ENCODE data around the gene NUDT4.
A peak's percentile ranks its signal among the peaks of the same experiment; 100 is the strongest.

The NUDT4 gene

DNA sequence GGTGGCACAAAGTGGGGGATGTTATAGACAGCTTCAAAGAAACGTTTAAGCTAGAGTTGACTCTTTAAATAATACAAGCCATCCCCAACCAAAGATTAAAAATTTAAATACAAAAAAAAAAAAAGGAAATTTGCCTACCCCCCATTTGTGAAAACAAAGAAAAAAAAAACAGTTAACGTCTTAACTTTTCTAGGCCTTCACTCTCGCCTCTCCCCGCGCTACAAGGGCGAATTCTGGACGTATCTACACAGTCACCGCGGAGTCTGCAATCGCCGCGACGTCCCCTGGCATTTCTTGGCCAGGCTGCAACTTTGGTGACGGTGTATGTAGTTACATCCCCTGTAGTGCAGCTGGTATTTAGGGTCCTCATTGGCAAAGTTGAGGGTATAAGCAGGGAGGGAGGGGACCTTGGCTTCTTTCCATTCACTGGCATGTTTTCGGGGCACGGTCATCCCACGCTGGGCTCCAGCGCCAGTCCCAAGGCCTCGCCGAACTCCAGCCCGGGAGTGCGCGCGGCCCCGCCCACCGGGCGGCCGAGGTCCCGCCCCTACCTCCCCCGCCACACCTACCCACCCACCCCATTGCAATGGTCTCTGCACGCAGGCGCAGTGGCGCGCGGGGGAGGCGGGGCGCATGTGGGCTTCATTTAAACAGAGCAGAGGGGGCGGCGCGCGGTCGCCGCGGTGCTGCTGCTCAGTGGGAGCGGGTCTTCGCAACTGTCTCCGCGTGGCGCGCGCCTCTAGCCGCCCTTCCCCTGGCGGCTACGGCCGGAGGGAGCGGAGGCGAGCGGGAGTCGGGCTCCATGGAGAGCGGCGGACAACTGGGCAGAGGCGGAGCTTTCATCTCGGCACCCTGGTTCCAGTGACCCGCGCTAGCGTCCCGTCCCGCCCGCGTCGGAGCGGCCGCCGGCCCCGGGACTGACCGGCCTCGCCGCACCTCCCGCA lies at the start of gene NUDT4:
TSS of gene NUDT4 (plus strand) at position 674 of the 944 bp plus-strand sequence. CDS start 398 bp downstream, outside the sequence.
- Histone ChIP-seq H3K36me3 (ENCODE audit: control insufficient read depth, insufficient read depth, low read length) (no peaks in the 10 kb centered on the region), H3K4me1 (ENCODE audit: control insufficient read depth, insufficient read depth, low read length) (peaks cover 40% of the 10 kb centered on the region), H3K4me3 (ENCODE audit: low read length) (peak within 1 kb of the TSS; percentile 78), H3K9me3 (ENCODE audit: control insufficient read depth, low read length) (no peaks in the 10 kb centered on the region), H3K27me3 (ENCODE audit: control insufficient read depth, insufficient read depth, low read length) (no peaks in the 10 kb centered on the region), H3K9ac (ENCODE audit: low read length) (peak within 1 kb of the TSS; percentile 95)

- no peaks in the 10 kb centered on the region for H3K36me3 ChIP-seq (ENCODE audit: control insufficient read depth, insufficient read depth, low read length)
- H3K4me3 ChIP-seq (ENCODE audit: low read length): no peak overlapping the region
- H3K9ac ChIP-seq (ENCODE audit: low read length): no peak overlapping the region
- no peaks in the 10 kb centered on the region for H3K9me3 ChIP-seq (ENCODE audit: control insufficient read depth, low read length)
- no peaks in the 10 kb centered on the region for H3K27me3 ChIP-seq (ENCODE audit: control insufficient read depth, insufficient read depth, low read length)
- no peaks in the 10 kb centered on the region for H3K4me1 ChIP-seq (ENCODE audit: control insufficient read depth, insufficient read depth, low read length)
These were observed 44.7 kb upstream of the NUDT4 start for GRCh38 chr12:93333054-93333453.

DNA sequence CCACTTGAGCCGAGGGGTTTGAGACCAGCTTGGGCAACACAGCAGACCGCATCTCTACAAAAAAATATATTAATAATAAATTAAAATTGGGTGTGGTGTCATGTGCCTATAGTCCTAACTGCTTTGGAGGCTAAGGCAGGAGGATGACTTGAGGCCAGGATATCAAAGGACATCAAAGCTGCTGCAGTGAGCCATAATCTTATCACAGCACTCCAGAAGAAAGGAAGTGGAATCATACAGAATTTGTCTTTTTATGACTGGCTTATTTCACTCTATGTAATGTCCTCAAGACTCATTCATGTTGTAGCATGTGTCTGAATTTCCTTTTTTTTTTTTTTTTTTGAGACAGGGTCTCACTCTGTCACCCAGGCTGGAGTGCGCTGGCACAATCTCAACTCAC lies 43.9 kb upstream of the NUDT4 start:
- H3K27me3 ChIP-seq (ENCODE audit: control insufficient read depth, insufficient read depth, low read length): no peaks in the 10 kb centered on the region
- no peaks in the 10 kb centered on the region for H3K36me3 ChIP-seq (ENCODE audit: control insufficient read depth, insufficient read depth, low read length)
- no peak overlapping the region for H3K9ac ChIP-seq (ENCODE audit: low read length)
- H3K4me1 ChIP-seq (ENCODE audit: control insufficient read depth, insufficient read depth, low read length): no peaks in the 10 kb centered on the region
- H3K4me3 ChIP-seq (ENCODE audit: low read length): no peak overlapping the region
- H3K9me3 ChIP-seq (ENCODE audit: control insufficient read depth, low read length): no peaks in the 10 kb centered on the region

DNA sequence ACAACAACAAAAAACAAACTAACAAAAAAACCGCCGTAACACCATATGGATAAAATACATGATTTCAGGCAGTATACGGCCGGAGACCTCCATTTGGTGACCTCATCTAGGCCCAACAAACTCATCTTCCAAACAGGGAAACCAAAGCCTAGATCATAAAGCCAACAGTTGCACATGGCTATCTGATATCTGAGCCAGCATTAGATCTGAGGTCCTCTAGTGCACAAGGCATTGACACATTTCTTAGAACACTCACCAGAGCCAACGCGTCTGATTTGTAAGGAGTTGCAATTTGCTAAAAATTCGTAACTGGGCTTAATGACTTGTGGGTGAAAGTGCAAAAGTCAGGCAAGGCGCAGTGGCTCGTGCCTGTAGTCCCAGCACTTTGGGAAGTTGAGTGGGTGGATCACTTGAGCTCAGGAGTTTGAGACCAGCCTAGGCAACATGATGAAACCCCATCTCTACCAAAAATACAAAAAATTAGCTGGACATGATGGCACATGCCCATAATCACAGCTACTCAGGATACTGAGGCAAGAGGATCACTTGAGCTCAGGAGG lies 42.0 kb upstream of the NUDT4 start:
- Histone ChIP-seq H3K27me3 (ENCODE audit: control insufficient read depth, insufficient read depth, low read length) (no peaks in the 10 kb centered on the region), H3K9me3 (ENCODE audit: control insufficient read depth, low read length) (no peaks in the 10 kb centered on the region), H3K36me3 (ENCODE audit: control insufficient read depth, insufficient read depth, low read length) (no peaks in the 10 kb centered on the region), H3K9ac (ENCODE audit: low read length) (no peak overlapping the region), H3K4me3 (ENCODE audit: low read length) (no peak overlapping the region), H3K4me1 (ENCODE audit: control insufficient read depth, insufficient read depth, low read length) (no peaks in the 10 kb centered on the region)

DNA sequence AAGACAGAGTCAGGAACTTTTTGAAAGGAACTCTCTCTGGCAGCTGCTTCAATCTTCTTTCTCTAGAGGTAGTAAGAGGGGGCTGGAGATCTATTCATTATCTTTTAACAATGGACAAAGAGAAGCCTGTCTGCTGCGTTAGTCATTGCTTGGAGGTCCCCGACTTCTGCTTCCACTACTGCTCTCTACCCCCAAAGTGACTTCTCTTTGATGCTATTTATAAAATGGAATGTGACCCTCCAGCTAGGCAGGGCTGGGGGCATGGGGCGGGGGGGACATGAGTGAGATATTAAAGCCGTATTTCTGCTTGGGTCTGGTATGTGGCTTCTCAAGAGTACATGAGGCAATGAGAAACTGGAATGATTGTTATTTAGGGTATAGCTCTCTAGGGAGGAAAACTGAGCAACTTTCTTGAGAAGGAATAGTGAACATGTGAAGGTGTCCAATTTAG lies 41.4 kb upstream of the NUDT4 start:
- H3K9ac ChIP-seq (ENCODE audit: low read length): no peak overlapping the region
- no peak overlapping the region for H3K4me3 ChIP-seq (ENCODE audit: low read length)
- H3K4me1 ChIP-seq (ENCODE audit: control insufficient read depth, insufficient read depth, low read length): no peaks in the 10 kb centered on the region
- H3K36me3 ChIP-seq (ENCODE audit: control insufficient read depth, insufficient read depth, low read length): no peaks in the 10 kb centered on the region
- H3K27me3 ChIP-seq (ENCODE audit: control insufficient read depth, insufficient read depth, low read length): no peaks in the 10 kb centered on the region
- H3K9me3 ChIP-seq (ENCODE audit: control insufficient read depth, low read length): no peaks in the 10 kb centered on the region

DNA sequence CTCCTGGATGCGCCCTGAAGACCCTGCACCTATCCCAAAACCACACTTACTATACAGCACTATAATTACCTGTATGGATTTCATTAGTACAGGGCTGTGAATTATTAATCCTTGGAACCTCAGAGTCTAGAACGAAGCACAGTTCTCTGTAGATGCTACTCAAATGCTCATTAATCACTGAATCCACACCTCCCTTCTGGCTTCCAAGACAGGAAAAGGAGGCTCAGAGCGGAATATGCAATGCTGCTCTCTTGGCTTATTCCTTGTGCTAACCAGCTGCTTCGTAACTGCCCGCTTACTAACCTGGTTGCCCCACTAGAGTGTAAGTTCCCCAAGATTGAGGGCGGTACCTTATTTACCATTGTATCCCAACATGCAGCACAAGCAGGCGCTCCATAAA lies 39.1 kb upstream of the NUDT4 start:
- Histone ChIP-seq H3K4me1 (ENCODE audit: control insufficient read depth, insufficient read depth, low read length) (no peaks in the 10 kb centered on the region), H3K4me3 (ENCODE audit: low read length) (no peak overlapping the region), H3K27me3 (ENCODE audit: control insufficient read depth, insufficient read depth, low read length) (no peaks in the 10 kb centered on the region)

DNA sequence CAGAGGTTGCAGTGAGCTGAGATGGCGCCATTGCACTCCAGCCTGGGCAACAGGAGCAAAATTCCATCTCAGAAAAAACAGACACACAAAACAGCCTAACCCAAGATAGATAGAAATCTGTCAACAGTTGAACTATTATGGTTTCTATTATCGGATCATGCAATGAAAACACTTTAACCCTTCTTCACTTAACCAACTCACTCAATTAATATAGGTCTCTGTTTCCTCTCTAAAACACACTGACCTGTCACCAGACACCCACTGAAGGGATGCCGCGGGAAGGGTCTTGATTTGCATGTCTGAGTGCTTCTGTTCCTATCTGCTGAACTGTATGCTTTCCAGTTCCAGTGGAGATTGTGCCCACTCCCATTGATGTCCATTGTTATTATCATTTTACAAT lies 38.0 kb upstream of the NUDT4 start:
- no peak overlapping the region for H3K9ac ChIP-seq (ENCODE audit: low read length)
- no peaks in the 10 kb centered on the region for H3K4me1 ChIP-seq (ENCODE audit: control insufficient read depth, insufficient read depth, low read length)
- H3K4me3 ChIP-seq (ENCODE audit: low read length): no peak overlapping the region
- H3K9me3 ChIP-seq (ENCODE audit: control insufficient read depth, low read length): no peaks in the 10 kb centered on the region
- no peaks in the 10 kb centered on the region for H3K36me3 ChIP-seq (ENCODE audit: control insufficient read depth, insufficient read depth, low read length)
- no peaks in the 10 kb centered on the region for H3K27me3 ChIP-seq (ENCODE audit: control insufficient read depth, insufficient read depth, low read length)

More for the DNA sequence above, 39.1 kb upstream of the NUDT4 start:
- H3K9ac ChIP-seq (ENCODE audit: low read length): no peak overlapping the region
- no peaks in the 10 kb centered on the region for H3K9me3 ChIP-seq (ENCODE audit: control insufficient read depth, low read length)
- H3K36me3 ChIP-seq (ENCODE audit: control insufficient read depth, insufficient read depth, low read length): no peaks in the 10 kb centered on the region

DNA sequence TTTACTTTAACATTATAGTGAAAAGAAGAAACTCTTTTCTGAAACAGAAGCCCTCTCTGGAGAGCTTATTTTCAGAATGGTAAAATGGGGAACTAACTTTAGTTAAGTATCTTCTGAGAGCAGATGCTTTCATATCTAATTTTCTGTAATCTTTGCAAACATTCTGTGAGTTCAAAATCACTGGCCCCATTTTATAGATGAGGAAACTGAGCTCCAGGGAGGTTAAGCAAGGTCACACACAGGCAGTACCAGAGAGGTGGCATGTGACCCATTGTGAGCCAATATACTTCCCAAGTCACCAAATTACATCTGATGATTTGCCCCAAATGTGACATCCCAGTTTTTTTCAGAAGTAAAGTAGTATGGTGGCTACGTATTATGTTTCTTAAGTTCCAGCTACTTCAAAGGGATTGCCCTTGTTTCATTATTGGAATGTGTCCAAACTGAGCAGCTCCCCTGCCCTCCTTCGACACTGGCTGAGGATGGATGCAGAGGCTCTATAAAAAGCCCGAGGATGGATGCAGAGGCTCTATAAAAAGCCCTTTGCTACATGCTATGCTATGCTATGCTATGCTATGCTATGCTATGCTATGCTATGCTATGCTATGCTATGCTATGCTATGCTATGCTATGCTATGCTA lies 36.2 kb upstream of the NUDT4 start:
- no peaks in the 10 kb centered on the region for H3K36me3 ChIP-seq (ENCODE audit: control insufficient read depth, insufficient read depth, low read length)
- no peaks in the 10 kb centered on the region for H3K4me1 ChIP-seq (ENCODE audit: control insufficient read depth, insufficient read depth, low read length)
- H3K4me3 ChIP-seq (ENCODE audit: low read length): no peak overlapping the region
- no peaks in the 10 kb centered on the region for H3K27me3 ChIP-seq (ENCODE audit: control insufficient read depth, insufficient read depth, low read length)
- no peaks in the 10 kb centered on the region for H3K9me3 ChIP-seq (ENCODE audit: control insufficient read depth, low read length)
- H3K9ac ChIP-seq (ENCODE audit: low read length): no peak overlapping the region

DNA sequence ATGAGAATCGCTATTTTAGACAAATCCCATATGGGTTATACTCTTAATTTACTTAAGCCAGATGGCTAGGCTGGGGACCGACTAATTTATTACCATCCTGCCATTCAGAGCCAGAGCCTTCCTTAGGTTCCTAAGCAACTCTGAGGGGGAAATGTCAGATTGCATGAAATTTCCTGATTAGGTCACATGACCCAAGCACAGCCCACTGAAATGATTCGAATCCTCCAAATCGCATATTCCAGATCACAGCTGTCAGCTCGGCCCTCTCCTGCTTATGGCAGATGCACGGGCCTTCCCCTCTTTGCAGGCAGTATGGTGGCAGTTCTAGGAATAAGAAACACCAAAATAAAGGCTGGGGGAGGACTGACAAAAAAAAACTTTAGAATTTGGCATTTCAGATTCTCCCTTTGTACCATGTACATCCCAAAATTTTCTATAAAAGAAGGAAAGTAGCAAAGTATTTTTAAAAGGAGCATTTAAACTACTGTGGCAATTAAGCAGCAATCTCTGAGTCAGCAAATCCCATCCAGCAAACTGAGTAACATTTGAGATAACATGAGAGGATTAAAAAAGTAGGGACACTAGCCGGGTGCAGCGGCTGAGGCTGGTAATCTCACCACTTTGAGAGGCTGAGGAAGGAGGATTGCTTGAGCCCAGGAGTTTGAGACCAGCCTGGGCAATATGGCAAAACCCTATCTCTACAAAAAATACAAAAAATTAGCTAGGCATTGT lies 30.5 kb upstream of the NUDT4 start:
- H3K9ac ChIP-seq (ENCODE audit: low read length): no peak overlapping the region
- H3K27me3 ChIP-seq (ENCODE audit: control insufficient read depth, insufficient read depth, low read length): no peaks in the 10 kb centered on the region
- H3K9me3 ChIP-seq (ENCODE audit: control insufficient read depth, low read length): no peaks in the 10 kb centered on the region
- no peak overlapping the region for H3K4me3 ChIP-seq (ENCODE audit: low read length)
- no peaks in the 10 kb centered on the region for H3K36me3 ChIP-seq (ENCODE audit: control insufficient read depth, insufficient read depth, low read length)
- no peaks in the 10 kb centered on the region for H3K4me1 ChIP-seq (ENCODE audit: control insufficient read depth, insufficient read depth, low read length)

- no peaks in the 10 kb centered on the region for H3K4me1 ChIP-seq (ENCODE audit: control insufficient read depth, insufficient read depth, low read length)
- H3K27me3 ChIP-seq (ENCODE audit: control insufficient read depth, insufficient read depth, low read length): no peaks in the 10 kb centered on the region
- no peak overlapping the region for H3K9ac ChIP-seq (ENCODE audit: low read length)
- H3K36me3 ChIP-seq (ENCODE audit: control insufficient read depth, insufficient read depth, low read length): no peaks in the 10 kb centered on the region
- H3K4me3 ChIP-seq (ENCODE audit: low read length): no peak overlapping the region
- no peaks in the 10 kb centered on the region for H3K9me3 ChIP-seq (ENCODE audit: control insufficient read depth, low read length)
These were observed 28.9 kb upstream of the NUDT4 start for GRCh38 chr12:93348575-93349435.

DNA sequence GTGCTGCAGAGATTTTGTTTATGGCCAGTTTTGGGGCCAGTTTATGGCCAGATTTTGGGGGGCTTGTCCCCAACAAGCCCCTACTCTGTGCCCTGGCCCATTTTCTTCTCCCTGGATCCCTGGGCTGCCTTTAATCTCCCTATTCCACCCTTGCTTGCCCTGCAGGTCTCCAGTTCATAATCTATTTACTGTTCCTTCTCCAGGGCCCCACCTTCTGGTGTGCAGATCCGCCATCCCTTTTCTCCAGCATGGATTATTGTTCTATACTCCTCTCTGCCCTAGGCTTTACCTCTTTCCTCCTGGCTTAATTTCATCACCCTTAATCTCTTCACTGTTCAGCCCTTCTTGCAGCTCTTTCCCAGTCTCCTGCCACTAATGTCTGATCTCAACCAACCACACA lies 26.0 kb upstream of the NUDT4 start:
- Histone ChIP-seq H3K9me3 (ENCODE audit: control insufficient read depth, low read length) (no peaks in the 10 kb centered on the region), H3K27me3 (ENCODE audit: control insufficient read depth, insufficient read depth, low read length) (no peaks in the 10 kb centered on the region), H3K9ac (ENCODE audit: low read length) (no peak overlapping the region), H3K4me3 (ENCODE audit: low read length) (no peak overlapping the region), H3K36me3 (ENCODE audit: control insufficient read depth, insufficient read depth, low read length) (no peaks in the 10 kb centered on the region), H3K4me1 (ENCODE audit: control insufficient read depth, insufficient read depth, low read length) (no peaks in the 10 kb centered on the region)

All from mucosa of stomach (tissue), 1 donor.